GM12875 (cell line): ENCODE measurements around the gene INHBE.

ENCODE experiments used
- H3K4me3 ChIP-seq: one replicate; pipeline ENCODE4 v1.5.1; 2011; ENCODE audit warnings: low read depth, low read length, control low read depth
- CTCF ChIP-seq: IDR thresholded peaks from 2 replicates; pipeline ENCODE4 v1.5.1; 2011; ENCODE audit warnings: low read depth, mild to moderate bottlenecking, control low read depth, inconsistent platforms, low read length, moderate library complexity, borderline replicate concordance; ENCODE audit not compliant: insufficient read depth

Gene INHBE

GRCh38 chr12:57467915-57468314 is 12.8 kb downstream of the INHBE start:
- no peak for TF ChIP-seq CTCF
- no peak overlapping the region for H3K4me3 ChIP-seq

DNA sequence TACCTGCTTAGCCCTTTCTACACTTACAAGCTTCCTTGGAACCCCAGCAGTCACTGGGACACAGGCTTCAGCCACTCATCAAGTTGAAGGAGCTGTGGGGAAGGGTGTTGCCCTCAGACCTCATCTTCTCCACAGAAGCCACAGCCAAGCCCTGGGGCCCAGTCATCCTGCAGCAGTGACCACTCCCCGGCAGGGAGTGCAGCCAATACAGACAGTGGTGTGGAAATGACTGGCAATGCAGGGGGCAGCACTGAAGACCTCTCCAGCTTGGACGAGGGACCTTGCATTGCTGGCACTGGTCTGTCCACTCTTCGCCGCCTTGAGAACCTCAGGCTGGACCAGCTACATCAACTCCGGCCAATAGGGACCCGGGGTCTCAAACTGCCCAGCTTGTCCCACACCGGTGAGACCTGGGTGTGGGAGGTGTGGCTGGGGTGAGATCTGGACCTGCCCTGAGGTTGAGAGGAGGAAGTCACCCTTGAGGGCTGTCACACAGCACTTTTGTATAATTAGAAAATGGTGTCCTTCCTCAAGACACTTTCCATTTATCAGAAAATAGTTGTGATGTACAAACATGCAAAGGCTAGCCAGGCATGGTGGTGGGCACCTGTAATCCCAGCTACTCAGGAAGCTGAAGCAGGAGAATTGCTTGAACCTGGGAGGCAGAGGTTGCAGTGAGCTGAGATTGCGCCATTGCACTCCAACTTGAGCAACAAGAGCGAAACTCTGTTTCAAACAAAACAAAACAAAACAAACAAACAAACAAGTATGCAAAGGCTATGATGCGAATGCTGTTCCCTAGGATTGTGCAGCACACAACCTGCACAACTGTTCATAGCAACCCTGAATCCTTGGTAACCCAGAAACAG is 14.4 kb downstream of the INHBE start:
- no peak for TF ChIP-seq CTCF
- H3K4me3 ChIP-seq = no peak overlapping the region

- no peak for TF ChIP-seq CTCF
- H3K4me3 ChIP-seq = no peak overlapping the region
These were observed 15.3 kb downstream of the INHBE start for GRCh38 chr12:57470286-57470969.

GRCh38 chr12:57470970-57471656 is 16.0 kb downstream of the INHBE start:
- no peak overlapping the region for H3K4me3 ChIP-seq

GRCh38 chr12:57471661-57472060 is 16.6 kb downstream of the INHBE start:
- TF ChIP-seq CTCF = no peak

More at GRCh38 chr12:57470970-57471656, 16.0 kb downstream of the INHBE start:
- TF ChIP-seq CTCF = no peak

DNA sequence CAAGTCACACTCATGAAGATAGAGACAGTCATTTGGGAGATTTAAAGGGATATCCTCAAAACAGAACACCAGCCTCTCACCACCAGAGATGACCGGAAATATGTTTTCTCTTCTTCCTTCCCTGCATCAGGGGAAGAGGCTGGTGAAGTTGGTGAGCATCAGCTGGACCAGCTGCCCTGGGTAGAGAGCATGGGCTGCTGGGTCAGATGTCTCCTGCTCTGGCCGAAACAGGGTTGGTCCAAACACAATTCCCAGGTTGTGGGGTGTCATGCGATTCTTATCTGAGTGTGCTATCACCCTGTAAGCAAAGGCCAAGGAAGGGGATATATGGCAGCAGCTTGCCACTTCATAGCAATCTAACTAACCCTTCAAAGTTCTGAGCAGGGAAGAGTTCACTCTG is 17.3 kb downstream of the INHBE start:
- H3K4me3 ChIP-seq = no peak overlapping the region
- no peak for TF ChIP-seq CTCF

More at GRCh38 chr12:57471661-57472060, 16.6 kb downstream of the INHBE start:
- no peak overlapping the region for H3K4me3 ChIP-seq

DNA sequence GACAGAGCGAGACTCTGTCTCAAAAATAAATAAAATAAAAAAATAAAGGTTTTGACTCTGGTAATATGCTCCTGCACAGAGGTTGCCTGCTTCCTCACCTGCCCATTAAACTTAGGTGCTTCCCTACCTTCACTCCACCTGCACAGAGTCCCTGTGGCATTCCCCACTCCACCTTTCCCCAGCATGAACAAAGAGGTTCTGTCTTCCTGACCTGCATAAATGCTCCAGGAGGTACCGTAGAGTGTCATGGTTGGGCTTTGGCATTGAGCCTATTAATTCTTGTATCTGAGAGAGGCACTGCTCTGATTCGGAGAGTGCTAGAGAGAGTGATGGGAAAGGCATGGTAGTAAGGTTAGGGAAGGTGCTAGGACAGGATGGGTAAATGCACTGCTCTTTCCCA is 18.3 kb downstream of the INHBE start:
- H3K4me3 ChIP-seq = no peak overlapping the region
- TF ChIP-seq CTCF = no peak
